ENCODE results near the gene NTSR1. TPM values are rescaled to one million over a fixed set of nuclear protein-coding genes. Genes with fewer than 3 reads are reported as not detected.

The NTSR1 gene
- total and polyA plus RNA-seq, 2 experiments from 2014 or later: 0.15 to 1.4 TPM

GRCh38 chr20:62799459-62799858 lies 90.8 kb downstream of the NTSR1 start (continued):
- no peak for TF ChIP-seq POLR2AphosphoS5 (IDR thresholded peaks at IDR 0.05; ENCODE audit: low read depth)
- no peak for TF ChIP-seq REST (IDR thresholded peaks at IDR 0.05; ENCODE audit: unreplicated experiment)

- H3K27me3 Mint-ChIP-seq (ENCODE audit: insufficient read depth, low read depth, poor library complexity): peaks cover 40% of the 10 kb centered on the region
- no peak for ATAC-seq
- TF ChIP-seq CTCF (conservative IDR thresholded peaks at IDR 0.05; ENCODE audit: low read depth in 2 of 2) (no peak), STAT1 (IDR thresholded peaks at IDR 0.05; ENCODE audit: unreplicated experiment) (no peak), REST (IDR thresholded peaks at IDR 0.05; ENCODE audit: unreplicated experiment) (no peak), POLR2AphosphoS5 (IDR thresholded peaks at IDR 0.05; ENCODE audit: low read depth) (no peak), CREB1 (CRISPR knock-in tag; IDR thresholded peaks at IDR 0.05; ENCODE audit: low read depth) (no peak), EZH2phosphoT487 (IDR thresholded peaks at IDR 0.05; ENCODE audit: unreplicated experiment) (no peak), NANOG (IDR thresholded peaks at IDR 0.05; ENCODE audit: borderline replicate concordance) (no peak), ZNF114 (CRISPR knock-in tag; IDR thresholded peaks at IDR 0.05) (no peak), EZH2 (IDR thresholded peaks at IDR 0.05; ENCODE audit: low read depth, unreplicated experiment) (no peak), ZNF331 (CRISPR knock-in tag; IDR thresholded peaks at IDR 0.05; ENCODE audit: low read depth) (no peak), JUNB (IDR thresholded peaks at IDR 0.05; ENCODE audit: unreplicated experiment) (no peak), ETS1 (IDR thresholded peaks at IDR 0.05) (no peak)
Observed at GRCh38 chr20:62799873-62800272, 91.2 kb downstream of the NTSR1 start.

More at GRCh38 chr20:62799873-62800272, 91.2 kb downstream of the NTSR1 start:
- H3K4me3 ChIP-seq: no peak overlapping the region
- H3K27ac ChIP-seq (ENCODE audit: low read depth): no peak overlapping the region
- H3K27me3 ChIP-seq (ENCODE audit: insufficient read depth): peaks cover 20% of the 10 kb centered on the region
- H3K36me3 ChIP-seq (ENCODE audit: insufficient read depth): peaks cover 7% of the 10 kb centered on the region; the same call in 1 of the 2 replicates
- H4K20me1 ChIP-seq (replicated peaks; ENCODE audit: insufficient read depth): peaks cover 3% of the 10 kb centered on the region
- H3K9me3 Mint-ChIP-seq: no peaks in the 10 kb centered on the region
- no peak overlapping the region for H3K4me2 ChIP-seq
- DNase-seq (ENCODE audit: low spot score): no peak
- peaks cover 30% of the 10 kb centered on the region for H3K36me3 Mint-ChIP-seq (ENCODE audit: low read depth)
- H2AFZ ChIP-seq: no peak overlapping the region
- no peak overlapping the region for H3K4me3 Mint-ChIP-seq
- no peak overlapping the region for H3K27ac Mint-ChIP-seq
- H3F3A ChIP-seq (replicated peaks; ENCODE audit: low read depth): peaks cover 13% of the 10 kb centered on the region
- no peaks in the 10 kb centered on the region for H3K79me2 ChIP-seq (replicated peaks; ENCODE audit: insufficient read depth)
- H3K4me1 Mint-ChIP-seq: peaks cover 3% of the 10 kb centered on the region; the same call in 1 of the 3 replicates
- peaks cover 12% of the 10 kb centered on the region; the same call in 1 of the 2 replicates for H3K4me1 ChIP-seq (ENCODE audit: insufficient read depth)
- no peaks in the 10 kb centered on the region for H3K9me2 ChIP-seq (ENCODE audit: insufficient read depth)

All from GM23338 (cell line).